ENCODE data around the gene ACSL3.
"Not testable (repeated sequence)": the region's sequence is repeated elsewhere in the genome, so short reads cannot be mapped to it uniquely, and the experiment has no call there.

The ACSL3 gene

DNA sequence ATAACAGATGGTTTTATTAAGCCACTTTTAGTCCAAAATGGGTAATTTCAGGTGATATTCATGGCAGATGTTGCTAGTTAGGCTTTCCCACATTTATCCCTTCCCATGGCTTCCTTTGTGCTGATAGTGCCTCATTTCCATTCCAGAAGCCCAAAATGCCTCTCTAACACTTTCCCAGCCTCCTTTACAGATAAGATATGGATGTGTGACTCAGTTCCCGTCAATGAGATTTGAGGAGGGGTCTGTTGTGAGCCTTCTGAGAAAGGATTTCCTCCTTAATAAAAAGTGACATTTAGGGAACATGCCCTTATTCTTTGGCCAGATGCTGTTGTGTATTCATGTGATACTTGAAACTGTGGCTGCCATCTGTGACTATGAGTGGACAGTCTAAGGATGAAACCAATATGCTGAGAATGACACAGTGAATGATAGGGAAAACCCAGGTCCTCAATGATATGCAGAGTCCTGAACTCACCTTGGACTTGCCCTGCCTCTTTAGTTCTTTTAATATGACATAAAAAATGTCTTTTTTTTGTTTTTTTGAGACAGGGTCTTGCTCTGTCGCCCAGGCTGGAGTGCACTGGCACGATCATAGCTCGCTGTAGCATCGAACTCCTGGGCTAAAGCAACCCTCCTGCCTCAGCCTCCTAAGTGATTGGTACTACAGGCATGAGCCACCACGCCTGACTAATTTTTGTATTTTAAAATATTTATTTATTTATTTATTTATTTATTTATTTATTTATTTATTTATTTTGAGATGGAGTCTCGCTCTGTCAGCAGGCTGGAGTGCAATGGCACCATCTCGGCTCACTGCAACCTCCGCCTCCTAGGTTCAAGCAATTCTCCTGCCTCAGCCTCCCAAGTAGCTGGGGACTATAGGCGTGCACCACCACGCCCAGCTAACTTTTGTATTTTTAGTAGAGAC lies 5.8 kb upstream of the ACSL3 start:
- DNase-seq = no peak

DNA sequence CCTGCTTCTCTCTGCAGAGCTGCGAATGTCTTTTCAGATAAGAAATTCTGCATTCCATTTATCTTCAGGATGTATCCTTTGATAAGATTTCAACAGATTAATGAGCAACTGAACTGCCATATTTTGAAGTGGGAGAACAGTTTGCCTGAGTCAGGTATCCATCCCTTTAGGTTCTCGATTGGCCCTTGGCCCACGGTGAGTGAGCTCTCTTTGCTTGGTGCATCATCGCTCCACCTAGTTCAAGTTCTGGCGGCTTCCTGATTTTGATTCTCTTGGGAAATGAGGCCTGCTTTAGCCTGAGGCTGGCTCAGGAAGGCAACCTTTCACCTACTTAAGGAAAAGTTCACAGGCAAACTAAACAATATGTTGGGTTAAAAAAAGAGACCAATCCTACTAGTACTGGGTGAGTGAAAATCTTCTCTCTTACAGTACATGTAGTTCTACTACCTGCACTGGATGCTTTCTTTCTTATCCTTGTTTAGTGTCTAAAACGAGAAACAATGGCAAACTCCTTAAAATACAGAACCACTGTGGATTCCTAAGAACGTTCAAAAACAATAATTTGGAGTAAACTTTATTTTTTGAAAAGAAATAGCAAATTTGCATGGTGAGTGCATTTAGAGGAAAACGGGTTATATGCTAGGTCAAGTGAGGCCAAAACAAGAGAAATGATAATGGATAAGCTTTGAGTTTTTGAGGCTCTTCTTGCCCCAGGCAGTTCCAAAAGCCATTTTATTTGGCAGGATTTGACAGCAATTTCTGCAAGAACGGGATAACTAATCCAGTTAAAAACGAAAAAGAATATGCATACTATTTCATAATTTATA lies 837 bp upstream of the ACSL3 start:
- DNase-seq = peak; percentile 30

- DNase-seq = no peak
Observed at GRCh38 chr2:222861411-222862105, 722 bp downstream of the ACSL3 start.

- DNase-seq = no peak
Observed at GRCh38 chr2:222862106-222862908, 1.5 kb downstream of the ACSL3 start.

DNA sequence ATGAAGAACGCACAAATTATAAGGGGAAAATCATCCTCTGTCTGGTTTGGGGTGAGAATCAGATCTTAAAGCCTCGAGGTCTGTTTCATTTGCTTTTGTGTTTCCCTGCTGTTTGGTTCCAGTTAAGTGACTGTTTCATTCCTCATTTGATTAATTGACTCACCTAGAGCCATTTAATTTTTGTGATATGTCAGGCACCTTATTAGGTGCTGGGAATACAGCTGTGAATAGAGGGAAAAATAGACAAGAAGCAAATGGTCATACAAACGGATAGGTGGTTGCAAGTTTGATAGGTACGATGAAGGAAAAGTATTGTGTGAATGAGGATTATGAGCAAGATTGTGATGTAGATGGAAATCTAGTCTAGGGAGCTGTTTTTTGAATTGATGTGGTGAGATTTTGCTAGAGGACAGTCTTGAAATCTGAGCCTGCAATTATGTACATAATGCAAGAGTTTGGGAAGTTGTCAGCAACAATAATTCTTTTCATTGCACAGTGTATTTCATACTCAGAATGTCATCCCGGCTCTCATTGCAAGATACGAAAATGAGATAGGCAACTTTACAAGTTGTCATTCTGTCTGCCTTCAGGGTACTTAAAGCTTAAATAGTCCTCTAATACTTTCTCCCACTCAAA lies 2.2 kb downstream of the ACSL3 start:
- no peak for DNase-seq

DNA sequence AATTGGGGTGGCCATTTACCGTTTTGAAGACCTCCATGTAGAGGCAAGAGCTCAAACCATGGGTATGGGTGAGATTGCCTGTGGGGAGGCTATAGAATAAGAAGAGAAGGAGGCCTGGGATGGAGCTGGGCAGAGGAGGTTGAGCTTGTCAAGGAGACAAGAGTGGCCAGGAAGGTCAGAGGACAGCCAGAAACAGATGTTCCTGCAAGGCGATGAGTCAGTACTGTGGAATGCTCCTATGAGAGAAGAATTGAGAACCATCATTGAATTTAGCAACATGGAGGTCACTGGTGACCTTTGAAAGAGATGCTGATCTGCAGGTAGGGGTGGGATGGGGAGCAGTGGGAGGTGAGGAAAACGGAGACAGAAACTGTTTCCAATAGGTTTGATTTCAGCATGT lies 3.5 kb downstream of the ACSL3 start:
- DNase-seq = no peak

- no peak for DNase-seq
Observed at GRCh38 chr2:222865301-222865700, 4.5 kb downstream of the ACSL3 start.

DNA sequence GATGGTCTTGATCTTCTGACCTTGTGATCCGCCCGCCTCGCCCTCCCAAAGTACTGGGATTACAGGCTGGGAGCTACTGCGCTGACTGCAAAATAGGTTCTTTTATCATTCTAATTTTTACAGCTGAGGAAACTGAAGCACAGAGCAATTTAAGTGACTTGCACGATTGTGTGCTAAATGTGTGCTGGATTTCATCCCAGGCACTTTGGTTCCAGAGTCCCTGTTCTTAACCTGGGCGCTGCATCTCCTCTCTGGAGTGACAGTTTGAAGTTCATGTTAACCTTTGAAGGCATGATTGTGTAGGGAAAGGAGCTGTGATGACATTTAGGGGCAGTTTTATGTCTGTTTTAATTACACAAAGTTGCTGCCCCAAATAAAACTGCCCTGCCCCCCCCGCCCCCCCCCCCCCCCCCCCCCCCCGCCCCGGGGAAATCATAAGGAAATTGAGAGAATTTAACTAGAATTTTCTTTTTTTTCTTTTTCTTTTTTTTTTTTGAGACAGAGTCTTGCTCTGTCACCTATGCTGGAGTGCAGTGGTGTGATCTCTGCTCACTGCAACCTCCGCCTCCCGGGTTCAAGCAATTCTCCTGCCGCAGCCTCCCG lies 5.6 kb downstream of the ACSL3 start:
- DNase-seq = no peak

DNA sequence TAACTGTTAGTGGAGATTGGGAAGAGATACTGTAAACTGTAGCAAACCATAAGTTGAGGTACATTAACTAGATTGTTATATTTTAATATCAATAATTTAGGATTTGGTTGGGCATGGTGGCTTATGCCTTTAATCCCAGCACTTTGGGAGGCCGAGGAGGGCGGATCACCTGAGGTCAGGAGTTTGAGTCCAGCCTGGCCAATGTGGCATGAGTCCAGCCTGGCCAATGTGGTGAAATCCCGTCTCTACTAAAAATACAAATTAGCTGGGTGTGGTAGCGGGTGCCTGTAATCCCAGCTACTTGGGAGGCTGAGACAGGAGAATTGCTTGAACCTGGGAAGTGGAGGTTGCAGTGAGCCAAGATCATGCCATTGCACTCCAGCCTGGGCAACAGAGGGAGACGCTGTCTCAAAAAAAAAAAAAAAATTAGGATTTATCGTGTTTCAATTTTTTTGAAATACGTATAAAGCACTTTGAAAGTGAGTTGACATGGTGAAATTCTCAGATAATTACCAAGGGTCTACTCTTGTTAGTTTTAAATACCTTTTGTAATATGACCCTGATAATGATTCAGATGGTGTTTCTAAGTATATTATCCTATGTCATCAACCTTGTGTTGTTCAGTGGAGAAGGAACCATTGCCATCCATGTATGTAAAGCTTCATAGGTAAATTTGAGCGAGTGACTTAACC lies 7.9 kb downstream of the ACSL3 start:
- not testable (repeated sequence) for DNase-seq

GRCh38 chr2:222869252-222869560 lies 8.4 kb downstream of the ACSL3 start:
- DNase-seq = no peak

DNA sequence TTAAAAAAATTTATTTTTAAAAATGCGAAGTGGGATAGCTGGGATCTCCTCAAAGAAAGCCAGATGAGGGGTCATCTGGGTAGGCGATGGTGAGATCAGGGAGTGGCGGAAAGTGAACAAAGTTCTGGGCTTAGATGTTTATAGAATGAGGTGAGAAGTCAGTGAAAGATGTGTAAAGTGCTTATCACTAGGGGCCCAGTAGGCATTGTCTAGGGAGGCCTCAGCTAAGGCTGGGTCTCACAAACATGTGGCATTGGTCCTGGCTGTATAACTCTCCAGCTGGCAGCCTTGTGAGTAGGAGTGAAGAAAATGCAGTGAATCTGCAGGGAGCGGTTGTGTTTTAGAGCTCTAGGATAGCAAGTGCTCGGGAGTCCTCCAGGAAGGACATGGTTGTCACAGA lies 10.5 kb downstream of the ACSL3 start:
- no peak for DNase-seq

GRCh38 chr2:222872551-222872950 lies 11.7 kb downstream of the ACSL3 start:
- no peak for DNase-seq

- no peak for DNase-seq
Observed at GRCh38 chr2:222875482-222875881, 14.6 kb downstream of the ACSL3 start.

DNA sequence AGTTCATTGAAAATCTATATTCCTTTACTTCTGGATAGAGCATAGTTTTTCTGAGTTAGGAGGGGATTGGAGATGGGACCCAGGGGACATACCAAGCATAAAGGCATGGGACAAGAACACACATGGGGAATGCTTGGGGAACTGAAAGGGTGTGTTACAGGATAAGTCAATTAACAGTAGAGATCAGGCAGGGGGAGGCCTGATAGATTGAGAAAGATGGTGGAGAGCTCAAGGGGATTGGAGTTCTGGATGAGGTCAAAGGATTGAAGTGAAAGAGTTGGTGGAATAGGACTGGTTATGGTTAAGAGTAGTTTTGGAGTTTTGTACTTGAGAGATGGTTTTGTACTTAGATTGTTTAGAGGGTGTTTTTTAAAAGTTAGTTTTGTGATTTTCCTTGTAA lies 16.1 kb downstream of the ACSL3 start:
- no peak for DNase-seq

DNA sequence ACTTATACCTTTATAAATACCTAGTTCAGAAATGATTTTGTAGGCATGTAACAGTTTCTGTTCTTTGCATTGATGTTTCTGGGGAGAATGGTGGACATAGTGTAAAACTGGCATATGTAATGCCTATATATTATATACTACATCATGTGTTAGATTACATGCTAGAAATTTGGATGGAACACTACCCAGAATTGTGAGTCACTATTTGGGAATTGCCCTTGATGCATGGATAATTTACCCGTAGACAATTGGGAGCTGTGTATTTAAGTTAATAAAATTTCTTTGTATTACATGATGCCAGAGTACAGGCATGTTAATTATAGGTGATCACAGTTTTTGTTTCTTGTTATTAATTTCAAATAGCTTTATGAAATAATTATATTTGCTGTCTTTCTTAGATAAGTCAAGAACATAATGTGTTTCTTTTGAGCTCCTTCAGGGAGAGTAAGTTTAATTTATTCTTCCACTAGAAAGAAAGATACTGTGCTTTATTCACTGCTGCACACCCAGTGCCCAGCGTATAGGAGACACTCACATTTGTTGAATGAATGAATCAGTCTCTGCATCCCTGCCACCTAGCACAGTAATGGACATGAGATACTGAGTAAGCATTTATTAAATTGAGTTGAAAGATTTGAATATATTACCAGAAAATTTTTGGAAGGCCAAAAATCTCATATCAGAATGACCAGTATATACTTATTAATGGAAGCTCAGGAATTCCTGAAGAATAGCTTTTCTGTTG lies 16.9 kb downstream of the ACSL3 start:
- DNase-seq = no peak

DNA sequence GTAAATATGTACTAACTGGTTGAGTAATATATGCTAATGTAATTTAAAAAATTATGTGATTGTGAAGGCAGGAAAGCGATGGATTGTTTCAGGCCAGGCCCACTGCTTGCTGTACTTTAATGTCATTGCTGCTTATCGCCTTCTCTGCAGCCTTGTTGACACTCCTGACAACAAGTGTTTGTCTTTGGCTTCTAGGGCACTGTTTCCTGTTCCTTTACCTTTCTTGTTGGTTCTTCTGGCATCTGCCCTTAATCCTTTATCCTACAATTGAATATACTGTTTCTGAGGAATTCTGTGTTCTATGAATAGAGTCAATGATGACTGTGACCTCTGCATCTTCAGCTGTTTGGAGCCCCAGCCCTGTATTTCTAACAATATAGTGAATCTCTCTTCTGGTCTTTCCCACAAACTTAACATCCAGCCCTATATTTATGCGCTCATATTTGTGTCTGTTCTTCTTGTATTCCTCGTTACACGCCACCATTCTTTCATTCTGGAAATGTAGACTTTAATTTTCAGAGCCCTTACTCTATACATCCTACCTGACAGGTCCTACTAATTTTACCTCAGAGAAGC lies 17.6 kb downstream of the ACSL3 start:
- DNase-seq = no peak

- no peak for DNase-seq
Observed at GRCh38 chr2:222878877-222879603, 18.2 kb downstream of the ACSL3 start.

DNA sequence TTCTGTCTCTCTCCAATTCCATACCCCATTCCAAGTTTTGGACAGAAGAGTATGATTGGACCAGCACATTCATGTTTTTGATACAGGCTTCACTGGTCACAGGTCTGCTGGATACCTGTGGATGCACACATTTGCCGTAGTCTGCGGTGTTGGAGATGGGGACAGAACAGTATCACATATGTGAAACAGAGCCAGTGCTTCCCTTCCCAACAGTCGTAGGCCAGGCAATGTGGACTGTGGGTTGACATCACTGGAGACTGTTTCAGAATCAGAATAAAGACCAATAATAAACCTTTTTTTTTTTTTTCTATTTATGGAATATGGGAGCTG lies 18.7 kb downstream of the ACSL3 start:
- no peak for DNase-seq

- no peak for DNase-seq
Observed at GRCh38 chr2:222882484-222882928, 21.7 kb downstream of the ACSL3 start.

Measured in NCI-H2171 (cell line).